HFFc6 (cell line): ENCODE data around the gene ILDR2. TPM values are rescaled to one million over a fixed set of nuclear protein-coding genes. Genes with fewer than 3 reads are reported as not detected.

ENCODE experiments used
- DNase-seq: peaks from one replicate; pipeline ENCODE4 v3.0.0-alpha.2; 2018
- H3K27ac Mint-ChIP-seq: 2 replicates; pipeline ENCODE4 v1.8.0; 2020; ENCODE audit warnings: mild to moderate bottlenecking, mixed read lengths
- H3K27me3 Mint-ChIP-seq: 2 replicates; pipeline ENCODE4 v1.8.0; 2021; ENCODE audit warnings: mild to moderate bottlenecking, moderate library complexity, mixed read lengths; ENCODE audit not compliant: insufficient read depth
- H3K36me3 Mint-ChIP-seq: 2 replicates; pipeline ENCODE4 v1.8.0; 2021; ENCODE audit warnings: low read depth, mixed read lengths
- H3K4me1 Mint-ChIP-seq: 2 replicates; pipeline ENCODE4 v1.8.0; 2020; ENCODE audit warnings: low read depth, mixed read lengths
- H3K4me3 Mint-ChIP-seq: 2 replicates; pipeline ENCODE4 v1.8.0; 2020; ENCODE audit warnings: mild to moderate bottlenecking, moderate library complexity, mixed read lengths
- H3K9me3 Mint-ChIP-seq: 2 replicates; pipeline ENCODE4 v1.8.0; 2020; ENCODE audit warnings: mild to moderate bottlenecking, mixed read lengths
- CTCF ChIP-seq: fragments of 200-600 bp; sonication (generic); IDR thresholded peaks from 2 replicates; pipeline ENCODE4 v1.5.0; 2021; ENCODE audit warnings: antibody characterized with exemption, mild to moderate bottlenecking
- long read RNA-seq: library from polyadenylated mRNA; unstranded; transcript quantifications from one replicate; pipeline ENCODE4 v2.0.0, GENCODE V29; 2019
- total RNA-seq, 6 experiments: library from RNA; stranded (reverse); fragmentation: NEBNext Ultra II Directional; extraction: Animal tissue kit (Norgen Biotek cat#: 25700); gene quantifications; 2 replicates in 1 of 6; 3 replicates in 5 of 6; pipeline ENCODE4 v1.2.3, GENCODE V29; 2021

Gene ILDR2
- total RNA-seq: not detected
- long read RNA-seq: 0 reads

GRCh38 chr1:166975361-166976129, at the start of gene ILDR2:
Gene ILDR2, minus strand, starts transcription at chr1:166975540. Its CDS starts 272 bp downstream, at chr1:166975268.
- Mint-ChIP-seq H3K4me3 (peak within 1 kb of the TSS; percentile 75), H3K4me1 (peaks cover 7% of the 10 kb centered on the region), H3K9me3 (no peaks in the 10 kb centered on the region), H3K27me3 (peaks cover 44% of the 10 kb centered on the region), H3K27ac (no peak within 1 kb of the TSS), H3K36me3 (no peaks in the 10 kb centered on the region)
- no peak for DNase-seq
- no peak for TF ChIP-seq CTCF

- no peak for DNase-seq
- Mint-ChIP-seq H3K4me1 (no peaks in the 10 kb centered on the region), H3K4me3 (no peak overlapping the region), H3K27ac (no peak overlapping the region), H3K36me3 (no peaks in the 10 kb centered on the region), H3K27me3 (peaks cover 2% of the 10 kb centered on the region), H3K9me3 (no peaks in the 10 kb centered on the region)
- no peak for TF ChIP-seq CTCF
These were observed 47.0 kb upstream of the ILDR2 start for GRCh38 chr1:167022384-167022783.

GRCh38 chr1:167016100-167016750, 40.9 kb upstream of the ILDR2 start:
- no peak for DNase-seq
- Mint-ChIP-seq H3K4me1 (no peaks in the 10 kb centered on the region), H3K27me3 (peaks cover 10% of the 10 kb centered on the region), H3K27ac (no peak overlapping the region), H3K4me3 (no peak overlapping the region), H3K36me3 (no peaks in the 10 kb centered on the region), H3K9me3 (no peaks in the 10 kb centered on the region)
- no peak for TF ChIP-seq CTCF

- peaks cover 8% of the 10 kb centered on the region for H3K27me3 Mint-ChIP-seq
- no peaks in the 10 kb centered on the region for H3K4me1 Mint-ChIP-seq
- H3K27ac Mint-ChIP-seq: no peak overlapping the region
- H3K9me3 Mint-ChIP-seq: no peaks in the 10 kb centered on the region
- no peak overlapping the region for H3K4me3 Mint-ChIP-seq
- no peaks in the 10 kb centered on the region for H3K36me3 Mint-ChIP-seq
- no peak for TF ChIP-seq CTCF
- no peak for DNase-seq
These were observed 38.0 kb upstream of the ILDR2 start for GRCh38 chr1:167013108-167013929.

GRCh38 chr1:167012570-167012969, 37.2 kb upstream of the ILDR2 start:
- Mint-ChIP-seq H3K36me3 (no peaks in the 10 kb centered on the region), H3K4me1 (no peaks in the 10 kb centered on the region), H3K4me3 (no peak overlapping the region), H3K27me3 (peaks cover 8% of the 10 kb centered on the region), H3K9me3 (no peaks in the 10 kb centered on the region), H3K27ac (no peak overlapping the region)
- TF ChIP-seq CTCF: no peak
- no peak for DNase-seq
